Measurements from ENCODE around the gene FEM1C.

The FEM1C gene

DNA sequence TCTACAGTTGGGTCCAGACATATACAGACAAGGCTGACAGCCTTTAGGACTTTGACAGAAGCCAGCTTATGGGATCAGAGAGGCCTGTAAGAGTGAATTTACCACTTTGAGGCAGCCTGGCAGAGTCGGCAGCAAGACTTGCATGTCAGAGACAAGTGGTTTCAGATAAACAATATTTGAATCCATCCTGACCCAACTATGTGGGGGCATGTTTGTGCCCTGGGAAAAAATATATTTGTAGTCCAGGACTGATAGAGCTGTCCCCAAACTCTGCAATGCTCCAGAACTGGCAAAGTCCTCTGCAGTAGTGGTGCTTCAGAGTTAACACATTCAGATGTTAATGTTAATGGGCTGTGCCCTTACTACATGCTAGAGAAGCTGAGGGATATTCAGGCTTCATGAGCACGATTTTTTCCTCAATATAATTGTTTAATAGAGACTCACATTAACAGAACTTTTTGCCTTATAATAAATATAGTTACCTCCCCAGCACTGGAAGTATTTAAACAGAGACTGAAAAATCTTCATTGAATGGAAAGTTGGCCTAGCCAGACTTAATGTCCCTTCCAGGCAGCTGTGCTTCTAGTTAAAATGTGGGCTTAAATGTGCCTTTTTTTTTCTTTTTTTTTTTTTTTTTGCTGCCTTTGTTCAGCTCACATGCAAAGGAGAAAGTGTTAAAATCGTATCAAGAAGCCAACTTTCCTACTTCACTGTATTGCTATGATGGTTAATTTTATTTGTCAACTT lies 42.9 kb downstream of the FEM1C start:
- no peak overlapping the region for H3K4me3 ChIP-seq (ENCODE audit: low read depth, low read length)
- in situ Hi-C loops (cut with HindIII; ENCODE audit: low sequenced_read_pairs) = no loop called here
- TF ChIP-seq, protein P1, sequence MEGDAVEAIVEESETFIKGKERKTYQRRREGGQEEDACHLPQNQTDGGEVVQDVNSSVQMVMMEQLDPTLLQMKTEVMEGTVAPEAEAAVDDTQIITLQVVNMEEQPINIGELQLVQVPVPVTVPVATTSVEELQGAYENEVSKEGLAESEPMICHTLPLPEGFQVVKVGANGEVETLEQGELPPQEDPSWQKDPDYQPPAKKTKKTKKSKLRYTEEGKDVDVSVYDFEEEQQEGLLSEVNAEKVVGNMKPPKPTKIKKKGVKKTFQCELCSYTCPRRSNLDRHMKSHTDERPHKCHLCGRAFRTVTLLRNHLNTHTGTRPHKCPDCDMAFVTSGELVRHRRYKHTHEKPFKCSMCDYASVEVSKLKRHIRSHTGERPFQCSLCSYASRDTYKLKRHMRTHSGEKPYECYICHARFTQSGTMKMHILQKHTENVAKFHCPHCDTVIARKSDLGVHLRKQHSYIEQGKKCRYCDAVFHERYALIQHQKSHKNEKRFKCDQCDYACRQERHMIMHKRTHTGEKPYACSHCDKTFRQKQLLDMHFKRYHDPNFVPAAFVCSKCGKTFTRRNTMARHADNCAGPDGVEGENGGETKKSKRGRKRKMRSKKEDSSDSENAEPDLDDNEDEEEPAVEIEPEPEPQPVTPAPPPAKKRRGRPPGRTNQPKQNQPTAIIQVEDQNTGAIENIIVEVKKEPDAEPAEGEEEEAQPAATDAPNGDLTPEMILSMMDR (IDR thresholded peaks at IDR 0.05; ENCODE audit: low read depth, low read length, missing control alignments) = no peak
- DNase-seq (ENCODE audit: low read depth) = no peak

DNA sequence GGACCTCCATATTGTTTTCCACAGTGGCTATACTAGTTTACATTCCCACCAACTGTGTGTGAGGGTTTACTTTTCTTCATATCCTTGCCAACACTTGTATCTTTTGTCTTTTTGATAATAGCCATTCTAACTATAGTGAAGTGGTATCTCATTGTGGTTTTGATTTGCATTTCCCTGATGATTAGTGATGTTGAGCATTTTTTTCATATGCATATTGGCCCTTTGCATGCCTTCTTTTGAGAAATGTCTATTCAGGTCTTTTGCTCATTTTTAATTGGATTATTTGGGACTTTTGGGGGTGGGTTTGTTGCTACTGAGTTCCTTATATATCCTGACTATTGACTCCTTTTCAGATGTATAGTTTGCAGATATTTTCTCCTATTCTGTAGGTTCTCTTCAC lies 44.4 kb downstream of the FEM1C start:
- no peak for DNase-seq (ENCODE audit: low read depth)
- no peak overlapping the region for H3K4me3 ChIP-seq (ENCODE audit: low read depth, low read length)
- TF ChIP-seq, protein P1 (IDR thresholded peaks at IDR 0.05; ENCODE audit: low read depth, low read length, missing control alignments) = no peak
- in situ Hi-C loops (cut with HindIII; ENCODE audit: low sequenced_read_pairs) = no loop called here

DNA sequence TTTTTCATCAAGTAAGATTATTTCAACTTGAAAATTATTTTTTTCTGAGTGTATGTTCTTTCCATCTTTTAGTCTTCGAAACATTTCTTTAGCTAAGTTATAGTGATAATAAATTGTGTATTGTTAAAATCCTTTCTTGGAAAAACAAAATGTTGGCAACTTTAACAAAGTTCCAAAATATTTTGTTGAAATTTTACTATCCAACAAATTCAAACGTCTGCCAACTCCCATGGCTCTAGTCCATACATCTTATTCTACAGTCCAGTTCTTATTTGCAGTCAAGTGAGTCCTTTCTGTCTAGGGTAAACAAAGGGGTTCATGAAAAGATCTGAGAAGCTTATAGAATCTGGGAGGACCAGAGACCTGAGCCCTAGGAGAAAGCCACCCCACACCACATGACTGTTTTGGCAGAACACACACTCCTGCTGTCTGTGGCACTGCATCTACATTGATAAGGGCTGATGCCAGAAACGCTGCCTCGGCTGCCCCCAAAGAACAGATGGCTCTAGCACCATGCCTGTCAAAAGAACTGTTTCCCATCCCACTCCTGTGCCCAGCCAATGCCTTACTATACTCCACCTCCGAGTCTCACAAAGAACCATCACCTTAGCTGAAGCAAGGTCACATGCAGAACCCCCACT lies 47.5 kb downstream of the FEM1C start:
- TF ChIP-seq, protein P1 (IDR thresholded peaks at IDR 0.05; ENCODE audit: low read depth, low read length, missing control alignments) = no peak
- DNase-seq (ENCODE audit: low read depth) = no peak
- no peak overlapping the region for H3K4me3 ChIP-seq (ENCODE audit: low read depth, low read length)
- in situ Hi-C loops (cut with HindIII; ENCODE audit: low sequenced_read_pairs) = no loop called here

DNA sequence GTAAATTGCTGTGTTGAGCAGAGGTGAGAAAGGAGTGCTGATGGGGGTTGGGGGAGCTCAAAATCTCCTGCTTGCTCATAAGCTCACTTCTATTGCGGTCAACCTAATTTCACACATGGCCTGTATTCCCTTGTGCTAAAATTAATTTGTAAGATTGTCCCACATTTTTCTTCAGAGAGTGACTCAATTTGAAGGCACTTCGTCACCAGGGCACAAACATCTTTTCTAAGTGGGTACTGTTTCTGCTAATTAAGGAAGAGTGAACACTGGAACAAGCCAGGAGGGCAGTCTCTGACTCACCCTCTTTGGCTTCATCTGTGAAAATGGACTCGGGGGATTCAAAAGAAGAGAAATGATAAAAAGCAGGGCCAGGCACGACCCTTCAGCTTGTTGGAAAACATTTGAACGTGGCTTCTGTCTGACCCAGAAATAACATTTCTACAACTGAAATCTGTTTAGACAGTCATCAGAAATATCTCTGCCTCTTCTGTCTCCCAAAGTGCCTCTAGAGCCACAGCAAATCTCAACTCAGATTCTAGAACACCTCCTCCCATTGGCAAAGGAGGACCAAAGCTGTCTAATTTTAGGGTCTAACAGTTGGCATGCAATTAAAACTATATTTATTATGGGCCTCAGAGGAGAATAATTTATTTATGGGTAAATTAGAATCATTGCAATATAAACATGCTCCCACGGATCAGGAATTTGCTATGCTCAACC lies 49.8 kb downstream of the FEM1C start:
- peak; percentile 8 for DNase-seq (ENCODE audit: low read depth)
- in situ Hi-C loops (cut with HindIII; ENCODE audit: low sequenced_read_pairs) = no loop called here
- H3K4me3 ChIP-seq (ENCODE audit: low read depth, low read length) = no peak overlapping the region
- TF ChIP-seq, protein P1 (IDR thresholded peaks at IDR 0.05; ENCODE audit: low read depth, low read length, missing control alignments) = no peak

DNA sequence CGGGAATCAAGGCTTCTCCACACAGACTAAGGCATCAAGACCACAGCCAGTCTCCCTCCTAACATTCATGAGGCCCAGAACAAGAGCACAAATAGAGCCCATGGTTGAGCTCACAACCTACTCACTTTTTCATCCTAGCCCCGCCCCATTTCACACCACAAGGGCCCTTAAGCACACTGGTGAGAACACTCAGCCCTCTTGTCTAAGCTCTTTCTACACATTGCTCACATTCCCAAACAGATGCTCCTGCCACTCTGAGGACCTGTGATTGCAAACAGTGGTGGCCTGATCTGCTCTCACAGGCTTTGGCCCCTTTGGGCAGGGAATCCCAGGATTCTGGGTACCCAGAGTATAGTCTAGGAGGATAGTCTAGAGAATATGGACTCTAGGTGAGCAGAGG lies 54.0 kb downstream of the FEM1C start:
- H3K4me3 ChIP-seq (ENCODE audit: low read depth, low read length) = no peak overlapping the region
- TF ChIP-seq, protein P1 (IDR thresholded peaks at IDR 0.05; ENCODE audit: low read depth, low read length, missing control alignments) = no peak
- no peak for DNase-seq (ENCODE audit: low read depth)
- in situ Hi-C loops (cut with HindIII; ENCODE audit: low sequenced_read_pairs) = no loop called here

DNA sequence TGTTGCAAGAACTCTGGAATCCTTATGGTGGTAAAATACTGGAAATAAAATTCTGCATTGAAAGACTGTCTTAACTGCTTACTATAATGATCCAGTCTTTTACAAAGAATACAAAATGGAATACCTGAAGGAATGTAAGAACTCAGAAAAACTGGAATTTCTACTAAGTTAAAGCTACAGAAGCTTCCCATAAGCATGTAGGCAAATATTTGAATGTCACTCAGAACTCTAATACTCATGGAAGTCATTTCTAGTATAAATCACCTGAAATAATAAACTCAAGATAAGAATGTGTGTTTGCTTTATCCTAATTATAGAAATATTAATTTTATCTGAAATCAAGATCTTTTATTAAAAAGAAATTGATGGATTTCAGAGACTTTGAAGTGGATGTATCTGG lies 54.8 kb downstream of the FEM1C start:
- H3K4me3 ChIP-seq (ENCODE audit: low read depth, low read length) = no peak overlapping the region
- DNase-seq (ENCODE audit: low read depth) = no peak
- TF ChIP-seq, protein P1 (IDR thresholded peaks at IDR 0.05; ENCODE audit: low read depth, low read length, missing control alignments) = no peak
- in situ Hi-C loops (cut with HindIII; ENCODE audit: low sequenced_read_pairs) = loop anchor here (5.0 kb wide), 1 partner anchor 52 kb away; no protein-coding TSS in a partner anchor
